ENCODE results near the gene MAD2L2.

DNA sequence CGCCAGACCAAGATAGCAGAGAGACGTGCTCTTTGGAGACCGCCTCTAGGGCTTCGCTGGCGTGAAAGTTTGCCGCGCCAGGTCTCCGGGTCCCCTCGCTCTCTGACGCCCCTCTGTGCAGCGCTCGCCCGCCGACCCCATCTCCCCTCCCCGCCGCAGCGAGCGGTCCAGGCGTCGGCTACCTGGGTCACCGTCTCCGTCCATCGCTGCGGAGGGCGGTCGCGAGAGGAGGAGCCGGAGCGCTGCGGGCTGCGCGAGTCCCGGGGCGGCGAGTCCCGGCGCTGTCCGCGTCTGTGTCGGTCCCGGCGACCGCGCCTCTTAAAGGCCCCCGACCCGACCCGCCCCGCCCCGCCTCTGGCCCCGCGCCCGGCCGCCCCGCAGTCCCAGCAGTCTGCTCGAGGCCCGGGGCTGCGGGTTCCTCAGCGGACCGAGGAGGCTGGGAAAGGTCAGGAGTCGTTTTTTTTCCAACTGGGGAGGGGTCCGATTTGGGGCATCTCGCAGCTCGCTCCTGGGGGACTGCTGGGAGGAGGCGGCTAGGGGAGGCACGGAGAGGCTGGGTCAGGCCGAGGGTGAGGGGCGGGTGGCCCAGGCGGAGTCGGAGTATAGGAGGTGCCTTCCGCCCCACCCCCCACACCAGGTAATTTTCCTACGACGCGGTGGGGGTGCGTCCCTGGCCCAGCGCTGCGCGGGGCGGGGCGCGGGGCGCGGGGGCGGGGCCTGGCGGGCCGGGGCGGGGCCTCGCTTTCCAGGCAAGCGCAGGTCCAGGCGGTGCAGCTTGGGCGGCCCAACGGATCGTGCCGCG lies 26.6 kb downstream of the MAD2L2 start, which contains the start of the genes FBXO2 and FBXO44:
- TF ChIP-seq CTCF (IDR thresholded peaks at IDR 0.05 in 2 of 3, conservative IDR thresholded peaks at IDR 0.05 in 1 of 3; ENCODE audit: insufficient read depth in 2 of 3, low read depth in 1 of 3, low read length in 3 of 3) (no peak), SRF (CRISPR knock-in tag; IDR thresholded peaks at IDR 0.05) (no peak), MAX (CRISPR knock-in tag; IDR thresholded peaks at IDR 0.05) (no peak), TCF7L2 (IDR thresholded peaks at IDR 0.05; ENCODE audit: low read depth, low read length) (no peak), MYC (IDR thresholded peaks at IDR 0.05; ENCODE audit: low read depth, low read length) (no peak), MYC (CRISPR knock-in tag; IDR thresholded peaks at IDR 0.05; ENCODE audit: borderline replicate concordance, low read depth) (no peak)
